RPMI7951 (cell line): ENCODE measurements around the gene GLT6D1. TPM values are rescaled to one million over a fixed set of nuclear protein-coding genes. Genes with fewer than 3 reads are reported as not detected.

Experiments used
- DNase-seq: peaks from one replicate; pipeline ENCODE4 v3.0.0-alpha.2; 2012; ENCODE audit warnings: low read depth
- total RNA-seq: library from RNA; depleted of rRNA; stranded (reverse); fragments of >200 nt; shearing (Covaris generic); gene quantifications from 2 replicates; pipeline ENCODE4 v1.2.3, GENCODE V29; 2014

GLT6D1 gene
- total RNA-seq, 1 experiment from 2014 or later, result not detected

DNA sequence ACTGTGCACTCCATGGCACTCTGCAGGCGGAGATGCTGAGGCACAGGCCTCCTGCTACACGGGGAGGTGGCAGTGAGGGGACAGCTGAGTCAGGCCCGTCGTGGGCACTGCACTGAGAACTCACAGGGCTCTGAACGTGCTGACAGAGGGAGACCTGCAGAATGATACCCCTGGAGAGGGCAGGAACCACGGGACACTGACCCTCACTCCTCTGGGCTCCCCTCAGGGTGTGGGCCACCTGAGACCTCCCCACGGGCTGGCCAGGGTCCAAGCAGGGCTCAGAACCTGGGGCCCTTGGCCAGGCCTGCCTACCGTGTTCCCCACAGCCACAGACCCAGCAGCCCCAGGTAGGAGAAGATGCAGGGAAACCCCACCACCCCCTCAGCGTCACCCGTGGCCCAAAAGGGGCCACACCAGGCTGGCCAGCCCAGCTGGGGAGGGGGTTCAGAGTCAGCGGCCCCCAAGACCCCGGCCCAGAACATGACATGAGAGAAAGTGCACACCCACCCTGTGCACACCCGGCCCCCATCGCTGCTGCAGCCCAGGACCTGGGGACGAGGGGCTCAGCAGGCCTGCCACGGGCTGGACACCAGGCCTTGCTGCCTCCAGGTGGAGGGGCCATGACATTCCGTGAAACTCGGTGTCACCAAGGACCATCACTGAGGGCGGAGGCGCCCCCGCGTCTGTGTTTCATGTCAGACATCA lies 30.9 kb downstream of the GLT6D1 start:
- no peak for DNase-seq

DNA sequence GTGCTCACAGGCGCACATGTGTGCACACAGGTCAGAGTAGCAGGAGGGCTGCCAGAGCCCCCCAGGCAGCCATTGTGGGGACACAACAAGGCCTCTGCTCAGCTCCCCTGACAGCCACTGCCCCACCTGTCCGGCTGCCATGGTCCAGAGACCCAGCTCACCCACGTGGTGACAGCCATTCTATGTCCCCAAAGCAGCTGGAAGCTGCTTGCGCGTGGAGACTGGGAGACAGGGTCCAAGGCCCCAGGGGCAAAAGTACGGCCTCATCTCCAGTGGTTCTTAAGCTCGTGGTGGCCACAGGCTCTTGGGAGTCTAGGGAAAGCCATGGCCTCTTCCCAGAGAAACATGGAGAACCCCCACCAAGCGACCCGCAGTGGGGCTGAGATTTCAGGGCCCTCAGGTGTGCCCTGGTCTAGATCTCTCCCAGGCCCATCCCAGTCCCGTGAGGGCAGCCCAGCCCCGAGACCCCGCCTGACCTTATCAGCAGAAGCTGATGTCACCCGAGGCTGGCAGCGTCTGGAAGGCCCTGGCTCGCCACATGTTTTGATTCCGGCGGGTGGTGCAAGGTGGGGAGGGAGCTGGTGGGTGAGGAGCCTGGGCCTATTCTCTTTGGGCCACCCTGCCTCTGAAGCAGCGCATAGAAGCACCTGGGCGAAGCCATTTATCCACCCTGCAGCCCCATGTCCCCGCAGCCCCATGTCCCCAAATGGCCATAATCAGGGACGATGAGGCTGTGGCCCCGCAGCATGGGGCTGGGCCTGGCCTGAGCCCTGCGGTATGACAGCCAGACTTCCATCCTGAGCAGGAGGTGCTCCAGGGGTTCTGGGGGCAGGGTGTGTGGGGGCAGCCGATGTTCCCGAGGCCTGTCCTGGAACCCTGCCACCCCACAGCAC lies 31.7 kb downstream of the GLT6D1 start:
- no peak for DNase-seq

DNA sequence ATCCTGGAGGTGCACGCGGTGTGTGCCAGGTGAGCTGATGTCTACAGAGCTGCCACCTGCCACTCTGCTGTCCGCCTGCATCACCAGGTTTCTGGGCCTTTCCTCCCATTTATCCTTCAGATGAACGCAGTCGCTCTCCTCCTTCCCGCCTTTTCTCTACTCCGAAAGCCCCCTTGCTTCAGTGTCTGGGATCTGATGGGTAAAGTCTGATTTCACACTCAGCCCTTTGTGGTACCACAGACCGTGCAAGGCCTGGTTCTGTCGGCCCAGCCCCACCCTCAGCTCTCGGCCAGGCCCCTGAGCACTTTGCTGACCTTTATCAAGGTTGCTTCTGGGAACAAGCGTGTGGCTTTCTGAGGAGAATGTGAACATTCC lies 32.5 kb downstream of the GLT6D1 start:
- DNase-seq, result no peak

DNA sequence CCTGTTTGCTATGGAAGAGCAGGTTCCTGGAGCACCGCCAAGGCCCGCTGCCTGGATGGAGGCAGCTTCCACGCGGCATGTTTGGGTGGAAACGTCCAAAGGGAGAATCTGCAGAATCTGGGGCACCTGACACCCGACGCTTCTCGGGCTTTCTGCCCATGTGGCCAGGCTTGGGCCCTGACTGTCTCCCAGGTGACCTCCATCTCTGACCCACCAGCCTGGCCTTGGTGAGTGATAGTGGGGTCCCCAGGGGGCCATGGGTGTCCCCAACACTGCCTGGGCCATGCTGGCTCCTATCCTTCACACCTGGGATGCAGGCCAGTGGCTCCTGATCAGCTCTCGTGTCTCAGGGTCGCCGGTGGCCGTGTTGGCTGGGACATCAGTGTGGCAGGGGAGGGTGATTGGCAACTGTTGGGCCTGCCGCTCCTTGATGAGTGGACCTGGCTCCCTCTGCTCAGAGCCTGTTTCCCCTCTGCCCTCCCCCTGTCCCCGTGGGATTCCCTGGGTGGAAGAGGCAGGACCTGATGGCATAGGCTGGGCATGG lies 34.0 kb downstream of the GLT6D1 start:
- DNase-seq, result no peak

DNA sequence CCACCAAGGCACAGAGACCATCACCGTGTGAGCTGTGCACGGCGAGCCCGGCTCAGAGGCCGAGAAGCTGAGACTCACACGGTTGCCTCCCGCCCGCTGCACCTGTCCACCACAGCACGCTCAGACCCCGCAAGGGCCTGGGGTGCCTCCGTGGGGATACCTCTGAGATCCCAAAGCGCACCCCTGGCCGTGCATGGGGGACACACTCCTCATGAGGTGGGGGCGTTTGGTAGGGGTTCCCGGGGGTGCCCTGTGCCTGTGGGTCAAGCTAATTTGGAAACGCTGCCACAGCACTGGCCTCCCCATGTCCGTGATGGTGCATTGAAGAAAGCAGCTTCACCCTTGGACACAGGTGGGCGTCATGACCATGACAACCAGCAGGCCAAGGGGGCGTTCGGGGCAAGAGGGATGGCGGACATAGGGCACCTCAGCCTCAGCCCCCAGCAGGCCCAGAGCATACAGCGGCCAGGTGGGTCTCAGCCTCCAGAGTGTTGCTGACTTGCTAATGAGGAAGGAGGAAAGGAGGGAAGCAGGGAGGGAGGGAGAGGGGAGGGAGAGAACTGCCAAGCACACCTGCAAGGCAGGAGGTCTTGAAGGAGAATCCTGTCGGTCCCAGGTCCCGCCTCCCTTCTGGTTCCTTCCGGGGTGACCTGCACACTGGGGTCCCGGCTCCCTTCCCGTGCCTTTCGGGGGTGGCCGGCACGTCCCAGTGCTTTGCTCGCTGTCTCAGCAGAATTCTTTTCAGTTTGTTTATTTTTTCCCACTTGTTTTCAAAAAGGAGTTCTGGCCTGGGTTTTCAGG lies 34.7 kb downstream of the GLT6D1 start:
- no peak for DNase-seq

DNA sequence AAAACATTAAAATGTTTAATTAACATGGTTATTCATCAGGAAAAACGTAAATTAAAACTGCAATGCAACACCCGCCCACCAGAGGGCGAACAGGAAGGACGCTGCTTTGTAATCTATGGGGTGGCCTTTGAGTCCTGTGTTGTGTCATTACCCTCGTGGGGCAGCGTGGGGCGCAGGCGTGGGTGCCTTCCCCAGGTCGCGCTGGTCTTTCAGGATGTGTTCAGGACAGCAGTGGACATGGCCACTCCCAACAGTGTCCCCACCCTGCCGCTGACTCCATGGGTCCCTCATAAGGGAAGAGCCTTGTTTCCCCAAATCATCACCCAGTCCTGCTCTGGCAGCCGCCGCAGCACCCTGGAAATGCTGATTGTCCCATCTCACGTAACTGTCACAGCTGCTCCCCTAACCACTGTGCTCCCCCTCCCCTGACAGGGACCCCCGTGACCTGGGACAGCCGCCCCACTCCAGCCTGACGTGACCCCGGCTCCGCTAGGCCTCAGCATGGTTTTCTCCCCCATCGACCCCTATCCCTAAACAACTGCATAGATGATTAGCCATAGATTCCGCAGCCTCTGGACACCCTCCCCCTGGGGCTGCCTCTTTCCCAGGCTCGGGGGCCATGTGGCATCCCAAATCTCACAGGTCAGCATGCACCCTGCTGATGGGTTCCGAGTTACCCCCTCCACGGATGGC lies 36.4 kb downstream of the GLT6D1 start:
- peak; percentile 15 for DNase-seq

DNA sequence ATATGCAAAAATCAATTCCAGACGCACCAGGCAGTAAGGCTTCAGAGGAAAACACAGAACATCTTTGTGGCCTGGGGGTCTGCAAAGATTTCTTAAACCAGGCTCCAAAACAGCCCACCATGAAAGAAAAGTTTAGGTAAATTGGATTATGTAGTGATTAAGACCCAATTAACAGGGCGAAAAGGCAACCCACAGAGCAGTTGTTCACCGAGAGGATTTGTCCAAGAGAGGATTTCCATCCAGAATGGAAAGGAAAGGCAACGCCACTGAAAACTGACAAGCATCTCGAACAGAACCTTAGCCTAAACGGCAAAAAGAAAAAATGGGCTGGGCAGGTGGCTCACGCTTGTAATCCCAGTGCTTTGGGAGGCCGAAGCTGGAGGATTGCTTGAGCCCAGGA lies 37.4 kb downstream of the GLT6D1 start:
- DNase-seq, result no peak

DNA sequence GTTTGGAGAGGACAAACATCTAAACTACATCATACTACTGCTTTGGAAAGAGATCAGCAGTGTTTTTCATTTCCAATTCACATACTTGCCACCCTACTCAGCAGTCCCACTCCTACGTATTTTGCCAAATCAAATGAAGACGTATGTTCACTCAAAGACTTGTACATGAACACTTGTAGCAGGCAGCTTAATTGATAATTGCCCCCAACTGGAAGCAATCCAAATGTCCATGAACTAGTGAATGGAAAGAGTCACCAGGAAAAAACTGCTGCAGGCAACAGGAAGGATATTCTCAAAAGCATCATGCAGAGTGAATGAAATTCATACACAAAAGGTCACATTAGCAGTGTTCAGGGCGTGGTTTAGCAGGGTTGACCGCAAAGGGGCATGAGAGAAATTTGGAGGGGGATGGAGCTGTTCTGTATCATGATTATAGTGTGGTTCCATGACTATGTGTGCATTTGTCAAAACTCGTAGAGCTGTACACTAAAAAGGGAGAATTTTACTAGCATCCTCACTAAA lies 39.0 kb downstream of the GLT6D1 start:
- no peak for DNase-seq

DNA sequence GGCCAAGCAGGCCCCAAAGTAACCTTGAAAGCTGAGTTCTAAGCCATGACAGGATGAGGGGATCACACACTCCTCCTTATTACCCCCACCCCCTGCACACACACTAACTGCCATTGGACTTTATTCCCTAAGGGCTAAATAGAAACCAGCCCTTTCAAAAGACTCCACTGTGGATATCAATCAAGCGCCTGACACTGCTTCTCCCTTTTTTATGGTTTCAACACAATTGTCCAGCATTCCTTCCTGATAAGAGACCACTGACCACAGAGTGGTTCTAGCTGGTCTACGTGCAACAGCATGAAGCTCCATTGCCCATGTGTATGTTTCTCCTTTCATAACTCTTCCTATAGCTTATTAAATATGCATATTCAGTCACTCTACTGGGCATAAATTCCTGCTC lies 43.1 kb downstream of the GLT6D1 start:
- DNase-seq, result no peak

DNA sequence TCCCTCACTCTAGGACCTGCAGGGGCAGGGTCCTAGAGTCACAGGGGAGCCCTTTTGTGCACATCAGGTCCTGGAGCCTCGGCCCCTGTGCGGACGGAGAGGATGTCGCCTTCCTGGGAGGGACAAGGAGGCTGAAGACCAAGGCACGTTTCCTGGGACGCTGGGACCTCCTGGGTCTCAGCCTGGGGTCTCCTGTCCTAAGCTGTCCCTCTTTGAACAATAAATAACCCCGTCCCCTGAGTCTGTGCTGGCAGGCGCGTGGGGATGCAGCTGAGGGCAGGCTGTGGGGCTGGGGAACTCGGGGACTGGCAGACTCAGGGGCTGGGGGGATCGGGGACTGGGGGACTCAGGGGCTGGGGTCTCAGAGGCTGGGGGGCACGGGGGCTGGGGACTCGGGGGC lies 46.7 kb downstream of the GLT6D1 start:
- no peak for DNase-seq

DNA sequence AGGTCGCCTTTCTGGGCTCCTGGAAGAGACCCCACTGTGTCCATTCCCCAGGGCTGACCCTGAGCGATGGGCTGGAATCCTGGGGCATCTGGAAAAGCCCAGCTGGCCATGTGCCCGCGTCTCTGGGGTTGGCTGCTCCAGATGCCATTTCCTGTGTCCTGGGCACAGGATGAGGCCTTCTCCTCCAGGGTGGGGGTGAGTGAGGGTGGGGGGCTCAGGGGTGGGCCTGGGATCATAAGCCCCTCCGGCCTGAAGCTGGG lies 47.1 kb downstream of the GLT6D1 start:
- no peak for DNase-seq

DNA sequence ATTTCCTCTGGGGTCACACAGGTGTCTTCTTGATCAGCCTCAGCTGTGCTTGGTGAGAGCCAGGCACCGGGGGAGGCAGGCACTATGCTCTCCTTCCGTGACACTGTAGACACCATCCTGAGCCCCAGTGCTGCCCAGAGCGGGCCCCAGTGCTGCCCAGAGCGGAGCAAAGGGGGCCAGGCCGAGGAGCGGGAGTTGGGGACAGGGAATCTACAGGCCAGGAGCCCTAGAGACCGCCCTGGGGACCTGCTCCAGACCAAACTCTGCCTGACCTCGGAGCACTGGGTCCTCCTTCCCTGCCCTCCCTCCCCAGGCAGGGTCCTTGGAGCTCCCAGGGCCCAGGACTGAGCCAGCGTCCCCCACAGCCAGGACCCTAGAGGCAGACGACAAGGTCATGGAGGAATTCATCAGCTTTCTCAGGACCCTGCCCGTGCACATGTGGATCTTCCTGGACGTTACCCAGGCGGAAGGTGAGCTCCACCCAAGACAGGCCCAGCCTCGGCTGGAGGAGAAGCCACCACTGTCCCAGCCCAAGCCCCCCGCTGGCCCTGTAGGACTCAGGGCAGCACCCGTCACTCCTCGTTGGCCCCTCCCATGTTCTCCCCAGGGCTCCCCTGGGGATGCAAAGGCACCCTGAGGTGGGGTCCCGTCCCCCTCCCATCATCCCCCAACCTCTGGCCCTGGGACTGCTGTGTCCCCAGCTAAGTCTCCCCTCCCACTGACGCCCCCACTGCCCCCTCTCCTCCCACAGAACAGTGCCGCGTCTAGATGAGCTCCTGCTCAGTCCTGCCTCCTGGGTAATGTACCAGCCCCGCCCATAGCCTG lies 47.6 kb downstream of the GLT6D1 start:
- no peak for DNase-seq

DNA sequence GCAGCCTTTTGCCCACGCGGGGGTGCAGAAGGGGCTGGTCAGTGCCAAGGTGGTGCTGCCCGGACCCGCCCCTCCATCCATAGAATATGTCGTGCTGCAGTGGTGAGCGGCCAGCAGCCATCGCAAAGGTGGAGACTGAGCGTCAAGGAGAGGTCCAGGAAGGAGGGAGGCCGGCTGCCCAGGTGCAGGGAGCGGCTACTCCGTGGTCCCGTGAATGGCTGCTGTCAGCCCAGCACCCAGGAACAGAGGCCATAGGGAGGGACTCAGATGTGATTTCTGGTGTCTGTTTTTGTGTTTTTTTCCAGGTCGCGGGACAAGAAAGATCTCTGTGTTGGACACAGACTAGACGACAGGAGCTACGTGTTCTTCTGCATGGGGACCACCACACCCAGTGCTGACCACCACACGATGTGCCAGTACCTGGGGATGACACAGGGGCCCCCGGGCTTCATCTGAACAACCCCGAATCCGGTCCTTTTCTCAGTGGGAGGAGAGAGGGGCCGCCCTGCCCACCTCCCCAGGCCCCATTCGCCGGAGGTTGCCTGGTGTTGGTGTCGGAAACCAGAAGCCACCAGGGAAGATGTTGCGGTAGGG lies 48.8 kb downstream of the GLT6D1 start:
- DNase-seq, result no peak

DNA sequence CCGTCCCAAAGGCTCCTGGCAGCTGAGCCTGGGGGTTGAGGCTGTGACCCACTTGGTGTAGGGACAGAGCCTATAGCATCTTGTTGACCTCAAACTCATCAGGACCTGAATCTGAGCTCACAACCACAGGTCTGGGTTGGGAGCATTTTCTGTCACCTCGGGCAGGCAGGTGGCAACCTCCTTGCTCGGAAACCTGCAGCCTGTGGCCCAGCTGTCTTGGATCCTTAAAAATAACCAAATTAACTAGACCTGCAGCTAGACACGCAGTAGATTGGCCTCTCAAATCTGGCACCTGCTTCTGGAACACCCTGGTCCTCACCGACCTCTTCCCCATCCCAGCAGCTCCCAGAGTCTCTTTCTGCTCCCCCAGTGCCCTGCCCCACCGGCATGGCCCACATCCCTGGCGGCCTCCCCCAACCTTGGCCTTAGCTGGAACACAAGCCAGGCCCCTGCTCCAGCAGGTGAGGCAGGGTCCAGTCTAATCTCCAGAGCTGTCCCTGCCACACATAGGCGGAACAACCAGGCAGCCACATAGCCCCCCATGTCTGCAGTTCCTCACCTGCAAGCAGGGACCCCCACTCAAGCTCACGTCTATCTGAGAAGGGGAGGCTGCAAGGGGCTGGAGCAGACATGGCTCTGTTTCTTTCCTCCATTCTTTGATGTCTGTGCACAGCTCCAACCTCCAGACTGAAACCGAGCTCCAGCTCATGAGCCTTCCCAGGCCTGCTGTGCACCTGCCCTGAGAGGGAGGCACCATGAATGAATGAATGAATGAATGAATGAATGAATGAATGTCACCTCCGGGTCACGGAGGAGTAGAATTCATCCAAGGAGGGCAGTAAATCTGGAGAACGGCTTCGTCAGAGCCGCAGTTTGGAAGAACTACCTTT lies 49.5 kb downstream of the GLT6D1 start:
- no peak for DNase-seq

DNA sequence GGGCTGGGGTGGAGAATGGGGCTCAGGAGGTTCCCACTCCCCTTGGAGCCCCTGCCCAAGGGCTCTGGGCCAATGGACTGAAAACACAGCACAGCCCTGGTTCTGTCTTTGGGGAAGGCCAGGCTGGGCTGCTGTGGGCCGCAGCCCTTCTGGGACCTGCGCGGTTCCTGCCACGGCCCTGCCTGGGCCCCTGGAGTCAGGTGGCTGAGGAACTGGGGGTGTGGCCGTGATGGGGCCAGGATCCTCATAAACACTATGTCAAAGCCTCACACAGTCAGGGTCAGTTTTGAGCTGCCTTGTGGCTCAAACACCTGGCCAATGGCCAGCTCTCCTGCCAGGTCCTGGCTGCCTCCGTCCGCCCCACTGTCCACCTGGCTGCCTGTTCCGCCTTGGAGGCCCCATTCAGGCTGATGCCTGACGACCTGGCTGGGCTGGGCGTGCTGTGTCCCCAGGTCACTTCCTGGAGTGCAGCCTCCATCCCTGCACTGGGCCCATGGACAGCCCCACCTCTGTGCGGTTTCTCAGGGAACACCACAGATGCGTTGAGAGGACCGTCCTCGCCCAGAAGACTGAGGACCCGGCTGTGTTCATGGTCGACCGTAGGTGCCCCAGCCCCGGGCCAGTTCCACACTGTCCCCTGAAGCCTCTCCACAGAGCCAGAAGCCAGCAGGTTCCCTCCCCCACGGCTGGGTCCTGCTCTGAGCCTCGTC lies 50.3 kb downstream of the GLT6D1 start:
- DNase-seq, result no peak

DNA sequence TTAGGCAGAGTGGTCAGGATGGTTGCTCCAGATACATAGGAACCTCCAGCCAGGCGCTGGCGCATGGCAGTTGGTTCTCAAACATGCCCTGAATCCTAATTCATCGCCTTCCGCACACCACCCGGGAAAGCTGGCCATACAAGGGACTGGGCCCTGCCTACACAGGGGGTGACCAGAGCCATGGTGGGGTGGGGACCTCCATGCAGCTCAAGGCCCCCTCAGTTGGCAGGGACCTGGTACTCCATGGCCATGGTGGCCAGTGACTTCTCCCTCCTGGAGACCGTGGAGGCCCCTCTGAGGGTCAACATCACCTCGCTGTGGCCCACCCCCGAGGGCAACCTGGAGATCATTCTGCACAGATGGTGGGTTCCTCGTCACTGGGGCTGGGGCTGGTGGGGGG lies 51.0 kb downstream of the GLT6D1 start:
- DNase-seq, result no peak

DNA sequence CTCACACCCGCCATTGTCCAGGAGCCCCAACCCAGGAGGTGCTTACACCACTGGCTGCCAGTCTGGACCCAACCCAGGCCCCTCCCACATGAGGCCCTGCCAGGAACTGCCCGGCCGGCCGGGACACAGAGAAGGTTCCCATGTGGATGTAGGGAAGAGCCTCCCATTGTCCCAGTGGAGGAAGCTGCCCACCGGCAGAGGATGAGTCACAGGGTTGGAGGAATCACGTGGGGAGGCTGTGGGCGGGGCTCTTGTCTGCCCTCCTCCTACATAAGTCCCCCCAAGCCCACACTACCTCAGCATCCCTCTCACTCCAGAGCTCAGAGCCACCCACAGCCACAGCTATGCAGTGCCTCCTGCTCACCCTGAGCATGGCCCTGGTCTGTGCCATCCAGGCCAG lies 51.7 kb downstream of the GLT6D1 start:
- DNase-seq, result peak; percentile 29

DNA sequence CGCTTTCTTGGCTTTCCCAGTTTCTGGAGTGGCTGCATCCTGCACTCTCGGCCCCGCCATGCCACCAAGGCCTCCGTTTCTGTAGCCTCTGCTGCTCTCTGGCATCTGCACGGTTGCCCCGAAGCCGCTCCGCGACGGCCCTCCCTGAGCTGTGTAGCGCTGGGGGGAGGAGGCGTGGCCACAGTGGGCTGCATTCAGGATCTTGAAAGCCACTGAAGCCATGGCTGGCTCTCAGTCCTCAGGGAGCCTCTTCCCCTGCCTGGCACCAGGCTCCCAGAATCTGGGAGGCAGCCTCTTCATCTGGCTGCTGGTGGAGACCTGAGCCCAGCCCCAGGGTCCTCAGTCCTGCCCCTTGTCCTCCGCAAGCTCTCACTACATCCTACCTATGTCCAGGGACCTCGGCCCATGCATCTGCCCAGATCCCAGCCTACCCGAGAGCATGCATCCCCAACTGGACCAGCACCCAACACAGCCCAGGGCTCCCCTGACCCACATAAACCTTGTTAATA lies 52.7 kb downstream of the GLT6D1 start:
- DNase-seq, result no peak
